HEK293 (cell line): ENCODE results near the gene CIDEB.
A peak's percentile ranks its signal among the peaks of the same experiment; 100 is the strongest.

Experiments
- CTCF ChIA-PET: fragments of 350-600 bp; formaldehyde crosslinking; extraction: SDS; loops from one replicate; lab custom pipeline; 2021; ENCODE audit warnings: antibody characterized with exemption; lab: Yijun Ruan, JAX
- POLR2A ChIA-PET: fragments of 300-600 bp; formaldehyde crosslinking; extraction: SDS; loops from one replicate; lab custom pipeline; 2020; ENCODE audit warnings: antibody characterized with exemption, inconsistent platforms; lab: Yijun Ruan, JAX
- H3K27ac ChIP-seq: fragments of 200-500 bp; sonication (Bioruptor generic); 2 replicates; pipeline ENCODE4 v1.5.1; 2014; ENCODE audit warnings: low read depth, low read length, control low read depth, inconsistent platforms; ENCODE audit errors: extremely low read depth
- H3K36me3 ChIP-seq, 2 experiments: fragments of 200-500 bp in 1 of 2; sonication (Bioruptor generic) in 1 of 2; 1 replicate in 1 of 2; 2 replicates in 1 of 2; pipeline ENCODE4 v1.5.1; 2014 to 2017; ENCODE audit warnings: inconsistent platforms in 2 of 2, low read length in 2 of 2; ENCODE audit not compliant: control insufficient read depth in 2 of 2, insufficient read depth in 1 of 2
- H3K4me1 ChIP-seq: fragments of 200-500 bp; sonication (Bioruptor generic); 2 replicates; pipeline ENCODE4 v1.5.1; 2014; ENCODE audit warnings: mild to moderate bottlenecking, low read length, inconsistent platforms; ENCODE audit not compliant: control insufficient read depth, insufficient read depth
- H3K4me3 ChIP-seq: 2 replicates; pipeline ENCODE4 v1.5.1; 2011; ENCODE audit warnings: low read depth, mild to moderate bottlenecking, control low read depth, low read length, moderate library complexity
- H3K9me3 ChIP-seq: fragments of 200-500 bp; sonication (Bioruptor generic); 2 replicates; pipeline ENCODE4 v1.5.1; 2014; ENCODE audit warnings: low read depth, low read length, inconsistent platforms; ENCODE audit not compliant: control insufficient read depth, insufficient read depth
- GLI2 ChIP-seq: fragments of 450-650 bp; formaldehyde crosslinking; IDR thresholded peaks from 2 replicates; pipeline ENCODE4; 2017; ENCODE audit warnings: missing biosample characterization, missing genetic modification characterization, low read depth, borderline replicate concordance
- KLF7 ChIP-seq: fragments of 450-650 bp; formaldehyde crosslinking; IDR thresholded peaks from 2 replicates; pipeline ENCODE4 v1.5.1; 2016; ENCODE audit warnings: missing biosample characterization, missing genetic modification characterization, borderline replicate concordance
- SETDB1 ChIP-seq: IDR thresholded peaks from one replicate; pipeline ENCODE4 v1.6.1; 2017; ENCODE audit warnings: mild to moderate bottlenecking, low read length, moderate library complexity, mixed read lengths; ENCODE audit not compliant: insufficient read length
- ZFP37 ChIP-seq: fragments of 450-650 bp; formaldehyde crosslinking; IDR thresholded peaks from 2 replicates; pipeline ENCODE4 v1.5.1; 2016; ENCODE audit warnings: missing biosample characterization, missing genetic modification characterization
- ZNF132 ChIP-seq: fragments of 450-650 bp; formaldehyde crosslinking; IDR thresholded peaks from 2 replicates; pipeline ENCODE4 v1.5.1; 2017; ENCODE audit warnings: missing biosample characterization, missing genetic modification characterization, borderline replicate concordance
- ZNF146 ChIP-seq: fragments of 450-650 bp; formaldehyde crosslinking; IDR thresholded peaks from 2 replicates; pipeline ENCODE4 v1.5.1; 2016; ENCODE audit warnings: missing biosample characterization, missing genetic modification characterization
- ZNF239 ChIP-seq: fragments of 450-650 bp; formaldehyde crosslinking; IDR thresholded peaks from 2 replicates; pipeline ENCODE4 v1.5.1; 2016; ENCODE audit warnings: missing biosample characterization, missing genetic modification characterization
- ZNF391 ChIP-seq: fragments of 450-650 bp; formaldehyde crosslinking; IDR thresholded peaks from 2 replicates; pipeline ENCODE4 v1.5.1; 2016; ENCODE audit warnings: low read depth, missing biosample characterization, missing genetic modification characterization, borderline replicate concordance
- ZNF549 ChIP-seq: fragments of 450-650 bp; IDR thresholded peaks from 2 replicates; pipeline ENCODE4 v1.5.1; 2018; ENCODE audit warnings: missing biosample characterization, missing genetic modification characterization, mild to moderate bottlenecking, inconsistent platforms, moderate library complexity
- ZNF610 ChIP-seq: fragments of 450-650 bp; formaldehyde crosslinking; IDR thresholded peaks from 2 replicates; pipeline ENCODE4 v1.5.1; 2016; ENCODE audit warnings: missing biosample characterization, missing genetic modification characterization, borderline replicate concordance
- ZNF624 ChIP-seq: fragments of 450-650 bp; formaldehyde crosslinking; IDR thresholded peaks from 2 replicates; pipeline ENCODE4 v1.5.1; 2017; ENCODE audit warnings: missing biosample characterization, missing genetic modification characterization
- TF ChIP-seq, protein P1 (sequence below): fragments of 450-650 bp; formaldehyde crosslinking; IDR thresholded peaks from 2 replicates; pipeline ENCODE4 v1.5.1; 2016; ENCODE audit warnings: missing biosample characterization, missing genetic modification characterization
- TF ChIP-seq, protein P2 (sequence below): fragments of 450-650 bp; formaldehyde crosslinking; IDR thresholded peaks from 2 replicates; pipeline ENCODE4 v1.5.1; 2016; ENCODE audit warnings: missing biosample characterization, missing genetic modification characterization
- TF ChIP-seq, protein P3 (sequence below): fragments of 450-650 bp; IDR thresholded peaks from 2 replicates; pipeline ENCODE4 v1.5.1; 2018; ENCODE audit warnings: missing biosample characterization, mild to moderate bottlenecking, missing genetic modification characterization
- TF ChIP-seq, protein P4 (sequence below): fragments of 450-650 bp; formaldehyde crosslinking; IDR thresholded peaks from 2 replicates; pipeline ENCODE4 v1.5.1; 2016; ENCODE audit warnings: missing biosample characterization, missing genetic modification characterization, borderline replicate concordance
- TF ChIP-seq, protein P5 (sequence below): fragments of 450-650 bp; formaldehyde crosslinking; IDR thresholded peaks from 2 replicates; pipeline ENCODE4 v1.5.1; 2016; ENCODE audit warnings: missing biosample characterization, missing genetic modification characterization

The CIDEB gene

DNA sequence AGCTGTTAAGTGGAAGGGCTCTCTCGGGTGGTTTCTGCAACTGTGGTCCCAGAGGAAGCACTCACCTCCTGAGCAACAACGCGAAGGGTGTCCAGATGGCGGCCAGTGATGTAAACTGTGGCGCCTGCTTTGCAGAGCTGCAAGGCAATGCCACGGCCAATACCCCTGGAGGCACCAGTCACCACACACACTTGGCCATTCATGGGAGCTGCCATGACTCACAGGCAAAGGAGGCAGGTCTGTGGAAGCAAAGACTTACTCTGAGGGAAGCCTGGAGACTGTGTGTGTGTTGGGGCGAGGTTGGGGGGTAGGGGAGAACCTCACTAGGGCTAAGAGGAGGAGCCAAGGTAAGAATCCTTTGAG is 8.9 kb downstream of the CIDEB start:
- ChIA-PET CTCF (interaction anchor here (0.7 to 5.7 kb wide), 12 partner anchors 10 to 139 kb away, joined by 3 to 133 read pairs (median 4); partner anchors contain the start of genes CIDEB, IRF9, LTB4R2 and TINF2), POLR2A (interaction anchor here (1.3 to 5.4 kb wide), 5 partner anchors 9 to 83 kb away, joined by 3 to 62 read pairs (median 10); partner anchors contain the start of genes CIDEB, MDP1, RABGGTA and TINF2)
- TF ChIP-seq, protein P1, sequence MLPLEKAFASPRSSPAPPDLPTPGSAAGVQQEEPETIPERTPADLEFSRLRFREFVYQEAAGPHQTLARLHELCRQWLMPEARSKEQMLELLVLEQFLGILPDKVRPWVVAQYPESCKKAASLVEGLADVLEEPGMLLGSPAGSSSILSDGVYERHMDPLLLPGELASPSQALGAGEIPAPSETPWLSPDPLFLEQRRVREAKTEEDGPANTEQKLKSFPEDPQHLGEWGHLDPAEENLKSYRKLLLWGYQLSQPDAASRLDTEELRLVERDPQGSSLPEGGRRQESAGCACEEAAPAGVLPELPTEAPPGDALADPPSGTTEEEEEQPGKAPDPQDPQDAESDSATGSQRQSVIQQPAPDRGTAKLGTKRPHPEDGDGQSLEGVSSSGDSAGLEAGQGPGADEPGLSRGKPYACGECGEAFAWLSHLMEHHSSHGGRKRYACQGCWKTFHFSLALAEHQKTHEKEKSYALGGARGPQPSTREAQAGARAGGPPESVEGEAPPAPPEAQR (tag by site-specific recombination): no peak
- TF ChIP-seq, protein P2, sequence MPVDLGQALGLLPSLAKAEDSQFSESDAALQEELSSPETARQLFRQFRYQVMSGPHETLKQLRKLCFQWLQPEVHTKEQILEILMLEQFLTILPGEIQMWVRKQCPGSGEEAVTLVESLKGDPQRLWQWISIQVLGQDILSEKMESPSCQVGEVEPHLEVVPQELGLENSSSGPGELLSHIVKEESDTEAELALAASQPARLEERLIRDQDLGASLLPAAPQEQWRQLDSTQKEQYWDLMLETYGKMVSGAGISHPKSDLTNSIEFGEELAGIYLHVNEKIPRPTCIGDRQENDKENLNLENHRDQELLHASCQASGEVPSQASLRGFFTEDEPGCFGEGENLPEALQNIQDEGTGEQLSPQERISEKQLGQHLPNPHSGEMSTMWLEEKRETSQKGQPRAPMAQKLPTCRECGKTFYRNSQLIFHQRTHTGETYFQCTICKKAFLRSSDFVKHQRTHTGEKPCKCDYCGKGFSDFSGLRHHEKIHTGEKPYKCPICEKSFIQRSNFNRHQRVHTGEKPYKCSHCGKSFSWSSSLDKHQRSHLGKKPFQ (tag by site-specific recombination): no peak
- TF ChIP-seq SETDB1 (no peak), ZNF624 (tag by site-specific recombination) (no peak), ZNF239 (tag by site-specific recombination) (no peak), ZNF610 (tag by site-specific recombination) (no peak), ZNF549 (tag by site-specific recombination) (no peak), KLF7 (tag by site-specific recombination) (no peak), GLI2 (no peak), ZNF132 (no peak), ZFP37 (tag by site-specific recombination) (no peak), ZNF391 (tag by site-specific recombination) (no peak), ZNF146 (no peak)
- TF ChIP-seq, protein P3, sequence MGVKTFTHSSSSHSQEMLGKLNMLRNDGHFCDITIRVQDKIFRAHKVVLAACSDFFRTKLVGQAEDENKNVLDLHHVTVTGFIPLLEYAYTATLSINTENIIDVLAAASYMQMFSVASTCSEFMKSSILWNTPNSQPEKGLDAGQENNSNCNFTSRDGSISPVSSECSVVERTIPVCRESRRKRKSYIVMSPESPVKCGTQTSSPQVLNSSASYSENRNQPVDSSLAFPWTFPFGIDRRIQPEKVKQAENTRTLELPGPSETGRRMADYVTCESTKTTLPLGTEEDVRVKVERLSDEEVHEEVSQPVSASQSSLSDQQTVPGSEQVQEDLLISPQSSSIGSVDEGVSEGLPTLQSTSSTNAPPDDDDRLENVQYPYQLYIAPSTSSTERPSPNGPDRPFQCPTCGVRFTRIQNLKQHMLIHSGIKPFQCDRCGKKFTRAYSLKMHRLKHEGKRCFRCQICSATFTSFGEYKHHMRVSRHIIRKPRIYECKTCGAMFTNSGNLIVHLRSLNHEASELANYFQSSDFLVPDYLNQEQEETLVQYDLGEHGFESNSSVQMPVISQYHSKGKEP (tag by site-specific recombination): no peak
- TF ChIP-seq, protein P4, sequence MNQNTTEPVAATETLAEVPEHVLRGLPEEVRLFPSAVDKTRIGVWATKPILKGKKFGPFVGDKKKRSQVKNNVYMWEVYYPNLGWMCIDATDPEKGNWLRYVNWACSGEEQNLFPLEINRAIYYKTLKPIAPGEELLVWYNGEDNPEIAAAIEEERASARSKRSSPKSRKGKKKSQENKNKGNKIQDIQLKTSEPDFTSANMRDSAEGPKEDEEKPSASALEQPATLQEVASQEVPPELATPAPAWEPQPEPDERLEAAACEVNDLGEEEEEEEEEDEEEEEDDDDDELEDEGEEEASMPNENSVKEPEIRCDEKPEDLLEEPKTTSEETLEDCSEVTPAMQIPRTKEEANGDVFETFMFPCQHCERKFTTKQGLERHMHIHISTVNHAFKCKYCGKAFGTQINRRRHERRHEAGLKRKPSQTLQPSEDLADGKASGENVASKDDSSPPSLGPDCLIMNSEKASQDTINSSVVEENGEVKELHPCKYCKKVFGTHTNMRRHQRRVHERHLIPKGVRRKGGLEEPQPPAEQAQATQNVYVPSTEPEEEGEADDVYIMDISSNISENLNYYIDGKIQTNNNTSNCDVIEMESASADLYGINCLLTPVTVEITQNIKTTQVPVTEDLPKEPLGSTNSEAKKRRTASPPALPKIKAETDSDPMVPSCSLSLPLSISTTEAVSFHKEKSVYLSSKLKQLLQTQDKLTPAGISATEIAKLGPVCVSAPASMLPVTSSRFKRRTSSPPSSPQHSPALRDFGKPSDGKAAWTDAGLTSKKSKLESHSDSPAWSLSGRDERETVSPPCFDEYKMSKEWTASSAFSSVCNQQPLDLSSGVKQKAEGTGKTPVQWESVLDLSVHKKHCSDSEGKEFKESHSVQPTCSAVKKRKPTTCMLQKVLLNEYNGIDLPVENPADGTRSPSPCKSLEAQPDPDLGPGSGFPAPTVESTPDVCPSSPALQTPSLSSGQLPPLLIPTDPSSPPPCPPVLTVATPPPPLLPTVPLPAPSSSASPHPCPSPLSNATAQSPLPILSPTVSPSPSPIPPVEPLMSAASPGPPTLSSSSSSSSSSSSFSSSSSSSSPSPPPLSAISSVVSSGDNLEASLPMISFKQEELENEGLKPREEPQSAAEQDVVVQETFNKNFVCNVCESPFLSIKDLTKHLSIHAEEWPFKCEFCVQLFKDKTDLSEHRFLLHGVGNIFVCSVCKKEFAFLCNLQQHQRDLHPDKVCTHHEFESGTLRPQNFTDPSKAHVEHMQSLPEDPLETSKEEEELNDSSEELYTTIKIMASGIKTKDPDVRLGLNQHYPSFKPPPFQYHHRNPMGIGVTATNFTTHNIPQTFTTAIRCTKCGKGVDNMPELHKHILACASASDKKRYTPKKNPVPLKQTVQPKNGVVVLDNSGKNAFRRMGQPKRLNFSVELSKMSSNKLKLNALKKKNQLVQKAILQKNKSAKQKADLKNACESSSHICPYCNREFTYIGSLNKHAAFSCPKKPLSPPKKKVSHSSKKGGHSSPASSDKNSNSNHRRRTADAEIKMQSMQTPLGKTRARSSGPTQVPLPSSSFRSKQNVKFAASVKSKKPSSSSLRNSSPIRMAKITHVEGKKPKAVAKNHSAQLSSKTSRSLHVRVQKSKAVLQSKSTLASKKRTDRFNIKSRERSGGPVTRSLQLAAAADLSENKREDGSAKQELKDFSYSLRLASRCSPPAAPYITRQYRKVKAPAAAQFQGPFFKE (tag by site-specific recombination): no peak
- TF ChIP-seq, protein P5, sequence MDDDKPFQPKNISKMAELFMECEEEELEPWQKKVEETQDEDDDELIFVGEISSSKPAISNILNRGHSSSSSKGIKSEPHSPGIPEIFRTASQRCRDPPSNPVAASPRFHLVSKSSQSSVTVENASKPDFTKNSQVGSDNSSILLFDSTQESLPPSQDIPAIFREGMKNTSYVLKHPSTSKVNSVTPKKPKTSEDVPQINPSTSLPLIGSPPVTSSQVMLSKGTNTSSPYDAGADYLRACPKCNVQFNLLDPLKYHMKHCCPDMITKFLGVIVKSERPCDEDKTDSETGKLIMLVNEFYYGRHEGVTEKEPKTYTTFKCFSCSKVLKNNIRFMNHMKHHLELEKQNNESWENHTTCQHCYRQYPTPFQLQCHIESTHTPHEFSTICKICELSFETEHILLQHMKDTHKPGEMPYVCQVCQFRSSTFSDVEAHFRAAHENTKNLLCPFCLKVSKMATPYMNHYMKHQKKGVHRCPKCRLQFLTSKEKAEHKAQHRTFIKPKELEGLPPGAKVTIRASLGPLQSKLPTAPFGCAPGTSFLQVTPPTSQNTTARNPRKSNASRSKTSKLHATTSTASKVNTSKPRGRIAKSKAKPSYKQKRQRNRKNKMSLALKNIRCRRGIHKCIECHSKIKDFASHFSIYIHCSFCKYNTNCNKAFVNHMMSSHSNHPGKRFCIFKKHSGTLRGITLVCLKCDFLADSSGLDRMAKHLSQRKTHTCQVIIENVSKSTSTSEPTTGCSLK (tag by site-specific recombination): no peak
- no peaks in the 10 kb centered on the region for H3K9me3 ChIP-seq
- peak overlapping the region; percentile 71; the same call in 1 of the 2 replicates for H3K27ac ChIP-seq
- H3K4me1 ChIP-seq: peaks cover 12% of the 10 kb centered on the region
- peak overlapping the region; percentile 85 for H3K4me3 ChIP-seq
- H3K36me3 ChIP-seq: peaks cover 19 to 51% of the 10 kb centered on the region in 2 experiments
